ENCODE data around the gene MT3. TPM values are rescaled to one million over a fixed set of nuclear protein-coding genes. Genes with fewer than 3 reads are reported as not detected.

MT3 gene
- total and polyA plus RNA-seq, 2 of the 13 experiments (the other 11 are each of a cell fraction or from before 2014, with no cell fraction given), result not detected

- TF ChIP-seq DPF2 (CRISPR knock-in tag; IDR thresholded peaks at IDR 0.05; ENCODE audit: borderline replicate concordance, low read depth) (peak; percentile 92), EHMT2 (IDR thresholded peaks at IDR 0.05; ENCODE audit: borderline replicate concordance, low read depth, low read length) (no peak; the same call in 1 of the 2 replicates), E2F5 (CRISPR knock-in tag; conservative IDR thresholded peaks at IDR 0.05) (no peak), ZNF24 (IDR thresholded peaks at IDR 0.05) (no peak), CREB1 (IDR thresholded peaks at IDR 0.05) (no peak), CREB1 (CRISPR knock-in tag; IDR thresholded peaks at IDR 0.05) (no peak), KLF11 (CRISPR knock-in tag; IDR thresholded peaks at IDR 0.05) (no peak), ZBTB46 (CRISPR knock-in tag; IDR thresholded peaks at IDR 0.05; ENCODE audit: borderline replicate concordance) (no peak), HOXD1 (CRISPR knock-in tag; IDR thresholded peaks at IDR 0.05) (peak; percentile 76; the same call in 1 of the 2 replicates), ZHX2 (IDR thresholded peaks at IDR 0.05; ENCODE audit: low read depth) (no peak), ZHX2 (CRISPR knock-in tag; IDR thresholded peaks at IDR 0.05; ENCODE audit: borderline replicate concordance) (peak; percentile 21; the same call in 1 of the 2 replicates), TCF7L2 (IDR thresholded peaks at IDR 0.05; ENCODE audit: low read depth, low read length) (no peak), PHF21A (CRISPR knock-in tag; IDR thresholded peaks at IDR 0.05) (peak; percentile 93), ZNF816 (CRISPR knock-in tag; IDR thresholded peaks at IDR 0.05; ENCODE audit: borderline replicate concordance) (no peak; the same call in 1 of the 2 replicates), ISX (CRISPR knock-in tag; conservative IDR thresholded peaks at IDR 0.05) (no peak), FLYWCH1 (CRISPR knock-in tag; IDR thresholded peaks at IDR 0.05) (no peak), ZNF503 (CRISPR knock-in tag; IDR thresholded peaks at IDR 0.05) (peak; percentile 85; the same call in 1 of the 2 replicates), ATF3 (CRISPR knock-in tag; IDR thresholded peaks at IDR 0.05) (no peak), TAF1 (CRISPR knock-in tag; IDR thresholded peaks at IDR 0.05) (no peak)
Measured at GRCh38 chr16:56551796-56552738, 37.3 kb upstream of the MT3 start (continued).

Measured in HepG2 (cell line).